NCI-H526 treated with DMSO at 0.1 percent for 48 hours (cell line): ENCODE measurements around the gene CCM2.

Source experiments
- DNase-seq: peaks from one replicate; lab custom pipeline; 2025; lab: John Stamatoyannopoulos, UW

The CCM2 gene

DNA sequence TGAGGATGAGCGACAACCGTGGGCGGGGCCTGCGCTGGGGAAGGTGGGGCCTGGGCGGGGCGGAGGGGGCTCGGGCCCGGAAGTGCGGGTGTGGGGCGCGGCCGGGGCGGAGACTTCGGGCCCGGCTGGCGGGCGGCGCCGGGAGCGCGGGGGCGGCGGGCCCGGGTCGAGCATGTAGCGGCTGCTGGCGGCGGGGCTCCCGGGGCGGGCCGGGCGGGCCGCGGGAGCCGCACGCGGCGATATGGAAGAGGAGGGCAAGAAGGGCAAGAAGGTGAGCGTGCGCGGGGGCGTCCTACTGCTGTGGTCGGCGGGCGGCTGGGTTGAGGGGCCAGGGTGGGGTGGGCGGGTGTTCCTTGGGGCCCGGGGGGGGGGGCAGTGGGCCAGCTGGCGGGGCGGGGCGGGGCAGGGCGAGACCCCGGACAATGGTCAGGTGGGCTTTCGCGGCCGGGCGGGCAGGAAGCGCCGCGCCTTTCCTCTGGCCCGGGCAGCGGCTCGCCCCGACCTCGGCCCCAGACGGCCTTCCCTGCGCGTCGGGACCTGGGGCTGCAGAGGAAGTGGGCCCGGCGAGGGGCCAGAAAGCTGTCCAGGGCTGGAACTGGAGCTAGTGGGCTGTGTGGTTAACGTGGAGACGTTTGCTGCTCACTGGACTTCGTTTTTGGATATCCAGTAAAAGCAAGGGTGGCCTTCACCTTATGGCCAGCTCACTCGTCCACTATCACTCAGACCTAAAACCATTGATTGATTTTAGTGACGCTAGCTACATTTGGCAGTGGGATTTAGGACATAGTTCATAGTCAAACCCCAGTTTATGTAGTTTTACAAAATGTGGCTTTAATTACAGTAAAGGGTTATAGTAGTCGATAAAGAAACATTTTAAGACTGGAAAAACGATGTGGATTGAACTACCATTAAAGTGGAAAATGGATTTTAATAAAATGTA lies at the start of gene CCM2:
TSS of gene CCM2 (plus strand) at position 109 of the 940 bp plus-strand sequence. CDS start at position 242, 133 bp downstream.
- DNase-seq, result no peak

DNA sequence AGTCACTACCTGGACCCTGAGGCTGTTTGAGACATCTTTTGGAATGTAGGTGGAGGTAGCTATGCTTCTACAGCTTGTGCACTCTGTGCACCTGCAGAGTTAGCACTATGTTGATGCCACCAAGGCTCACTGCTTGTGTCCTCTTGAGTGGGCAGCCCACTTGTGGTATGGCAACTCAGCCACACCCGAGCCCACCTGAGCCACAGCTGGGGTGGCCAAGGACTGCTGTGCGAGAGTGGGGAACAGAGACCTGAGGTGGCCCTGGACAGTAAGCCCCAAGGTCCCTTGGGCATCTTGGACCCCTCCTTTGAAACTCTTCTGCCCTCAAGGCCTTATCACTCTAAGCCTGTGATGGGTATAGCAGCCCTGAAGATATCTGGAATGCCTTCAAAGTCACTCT lies 46.8 kb upstream of the CCM2 start:
- no peak for DNase-seq

DNA sequence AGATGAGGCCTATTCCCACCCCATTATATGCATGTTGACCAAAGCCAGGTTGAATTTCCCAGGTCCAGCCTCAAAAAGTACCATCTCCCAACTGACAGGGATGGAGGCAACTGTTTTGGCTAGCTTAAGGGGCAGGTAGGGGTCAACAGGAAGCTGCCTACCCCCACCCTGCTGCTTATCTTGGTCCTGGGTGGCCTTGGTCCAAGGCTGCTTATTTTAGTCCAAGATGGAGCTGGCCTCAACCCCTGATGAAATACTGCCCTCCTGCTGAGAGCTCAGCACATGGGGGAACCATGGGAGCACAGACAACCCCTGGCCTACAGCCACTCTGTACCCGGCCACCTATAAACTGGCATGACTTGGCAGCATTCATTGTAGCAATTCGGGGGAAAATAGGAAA lies 44.3 kb upstream of the CCM2 start:
- DNase-seq, result no peak

DNA sequence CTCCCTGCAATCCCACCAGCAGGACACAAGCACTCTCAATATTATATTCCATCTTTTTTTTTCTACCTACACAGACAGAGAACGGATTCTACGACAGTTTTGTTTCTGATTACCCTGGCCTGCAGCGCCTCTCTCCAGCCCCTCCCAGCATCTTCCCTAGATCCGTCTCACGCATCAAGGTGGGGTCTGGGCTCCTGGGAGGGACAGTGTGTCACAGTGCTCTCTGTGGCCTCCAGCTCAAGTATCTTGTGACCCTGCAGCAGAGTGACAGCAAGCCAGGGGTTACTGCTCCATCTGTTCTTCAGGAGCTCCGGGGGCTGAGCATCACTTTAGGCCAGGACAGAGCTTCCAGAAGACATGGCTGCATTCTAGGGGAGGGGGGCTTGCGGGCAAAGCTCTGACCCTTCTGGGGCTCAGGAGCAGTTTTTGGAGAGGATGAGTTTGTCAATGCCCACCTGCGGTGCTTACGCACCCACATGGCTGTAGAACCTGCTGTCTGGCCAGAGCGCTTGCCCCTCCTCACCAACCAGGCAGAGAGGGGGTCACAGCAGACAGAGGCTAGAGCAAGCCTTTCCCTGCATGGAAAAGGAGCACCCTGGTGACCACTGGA lies 43.7 kb upstream of the CCM2 start:
- DNase-seq, result no peak

DNA sequence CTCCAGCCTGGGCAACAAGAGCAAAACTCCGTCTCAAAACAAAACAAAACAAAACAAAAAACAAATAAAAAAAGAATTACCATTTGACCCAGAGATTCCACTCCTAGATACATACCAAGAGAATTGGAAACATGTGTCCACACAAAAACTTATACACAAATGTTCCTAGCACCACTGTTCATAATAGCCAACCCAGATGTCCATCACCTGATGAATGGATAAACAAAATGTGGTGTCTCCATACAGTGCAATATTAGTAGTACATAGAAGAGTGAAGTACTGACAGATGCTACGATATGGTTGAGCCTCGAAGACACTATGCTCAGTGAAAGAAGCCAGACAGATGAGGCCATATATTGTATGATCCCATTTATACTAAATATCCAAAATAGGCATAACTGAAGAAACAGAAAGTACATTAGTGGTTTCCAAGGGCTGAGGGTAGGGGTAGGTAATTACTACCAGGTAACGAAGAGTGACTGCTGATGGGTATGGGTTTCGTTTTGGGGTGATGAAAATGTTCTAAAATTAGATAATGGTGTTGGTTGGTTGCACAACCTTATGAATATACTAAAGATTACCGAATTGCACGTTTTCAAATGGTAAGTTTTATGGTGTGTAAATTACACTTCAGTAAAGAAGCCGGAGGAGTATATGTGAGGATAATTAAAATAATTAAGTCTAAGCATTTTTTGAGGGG lies 41.2 kb upstream of the CCM2 start:
- DNase-seq, result no peak

DNA sequence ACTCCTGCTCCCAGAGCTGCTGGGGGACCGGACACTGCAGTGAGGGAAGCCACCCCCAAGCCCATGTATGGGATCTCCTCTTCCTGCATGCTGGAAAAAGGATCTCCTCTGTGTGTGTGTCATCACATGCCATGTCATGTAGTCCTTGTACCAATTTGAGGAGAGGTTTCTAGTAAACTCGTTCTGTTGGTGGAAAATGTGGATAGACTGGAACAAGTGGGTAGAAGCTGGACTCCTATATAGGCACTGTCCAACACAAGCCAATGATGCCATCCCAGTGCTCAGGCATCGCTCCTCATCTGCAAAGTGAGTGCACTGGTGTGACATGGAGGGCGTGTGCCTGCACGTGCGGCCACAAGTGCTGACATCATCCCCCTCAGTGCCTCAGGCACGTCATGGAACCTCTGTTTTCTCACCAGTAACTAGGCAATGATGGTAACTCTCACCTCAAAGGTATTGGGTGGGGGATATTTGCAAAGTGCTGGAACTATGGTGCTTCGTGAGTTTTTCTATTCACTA lies 40.5 kb upstream of the CCM2 start:
- DNase-seq, result no peak

DNA sequence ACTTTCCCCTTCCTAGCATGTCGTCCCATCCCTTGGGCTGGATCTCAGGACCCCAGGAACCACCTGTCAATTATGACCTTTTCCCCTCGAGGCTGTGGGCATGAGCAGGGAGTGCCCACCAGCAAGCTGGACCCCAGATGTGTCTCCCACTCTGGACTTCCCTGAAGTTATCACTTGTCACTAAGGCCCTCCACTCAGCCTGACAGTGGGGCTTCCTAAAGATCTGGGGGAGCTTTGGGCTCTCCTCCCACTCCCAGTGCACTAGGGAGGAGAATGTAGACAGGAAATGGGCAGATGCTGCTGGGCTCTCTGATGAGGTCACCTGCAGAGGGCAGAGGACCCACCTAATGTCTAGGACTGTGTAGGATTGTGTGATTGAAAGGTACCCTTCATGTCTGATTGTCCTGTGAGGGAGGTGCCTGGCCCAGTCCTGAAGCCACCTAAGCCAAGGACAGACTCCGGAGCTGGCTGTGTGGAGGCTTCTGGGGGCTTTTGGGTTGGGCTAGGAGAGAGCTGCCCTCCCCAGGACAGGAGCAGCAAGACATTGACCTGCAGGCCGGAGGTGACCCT lies 39.9 kb upstream of the CCM2 start:
- DNase-seq, result no peak

DNA sequence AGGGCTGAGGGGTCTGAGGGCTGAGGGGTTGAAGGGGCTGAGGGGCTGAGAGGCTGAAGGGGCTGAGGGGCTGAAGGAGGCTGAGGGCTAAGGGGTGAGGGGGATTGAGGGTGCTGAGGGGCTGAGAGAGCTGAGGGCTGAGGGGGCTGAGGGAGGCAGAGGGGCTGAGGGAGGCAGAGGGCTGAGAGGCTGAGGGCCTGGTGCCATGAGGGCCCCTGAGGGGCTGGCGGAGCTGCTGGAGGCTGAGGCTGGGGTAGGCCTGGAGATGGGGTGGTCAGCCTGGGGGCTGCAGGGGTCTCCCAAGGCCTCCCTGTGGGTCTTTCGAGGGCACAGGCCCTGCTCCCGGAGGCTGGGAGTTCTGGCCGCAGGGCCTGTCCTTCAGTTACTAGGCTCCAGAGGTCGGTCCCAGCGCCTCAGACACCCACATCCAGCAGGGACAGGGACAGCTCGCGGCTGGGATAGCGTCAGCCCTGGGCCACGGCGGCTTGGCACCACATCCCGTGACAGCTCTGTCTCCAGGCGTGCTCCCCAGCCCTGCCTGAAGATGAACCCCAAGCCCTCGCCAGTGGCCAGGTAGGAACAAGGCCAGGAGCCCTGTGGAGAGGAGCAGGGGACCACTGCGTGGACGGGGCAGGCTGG lies 38.0 kb upstream of the CCM2 start:
- no peak for DNase-seq

DNA sequence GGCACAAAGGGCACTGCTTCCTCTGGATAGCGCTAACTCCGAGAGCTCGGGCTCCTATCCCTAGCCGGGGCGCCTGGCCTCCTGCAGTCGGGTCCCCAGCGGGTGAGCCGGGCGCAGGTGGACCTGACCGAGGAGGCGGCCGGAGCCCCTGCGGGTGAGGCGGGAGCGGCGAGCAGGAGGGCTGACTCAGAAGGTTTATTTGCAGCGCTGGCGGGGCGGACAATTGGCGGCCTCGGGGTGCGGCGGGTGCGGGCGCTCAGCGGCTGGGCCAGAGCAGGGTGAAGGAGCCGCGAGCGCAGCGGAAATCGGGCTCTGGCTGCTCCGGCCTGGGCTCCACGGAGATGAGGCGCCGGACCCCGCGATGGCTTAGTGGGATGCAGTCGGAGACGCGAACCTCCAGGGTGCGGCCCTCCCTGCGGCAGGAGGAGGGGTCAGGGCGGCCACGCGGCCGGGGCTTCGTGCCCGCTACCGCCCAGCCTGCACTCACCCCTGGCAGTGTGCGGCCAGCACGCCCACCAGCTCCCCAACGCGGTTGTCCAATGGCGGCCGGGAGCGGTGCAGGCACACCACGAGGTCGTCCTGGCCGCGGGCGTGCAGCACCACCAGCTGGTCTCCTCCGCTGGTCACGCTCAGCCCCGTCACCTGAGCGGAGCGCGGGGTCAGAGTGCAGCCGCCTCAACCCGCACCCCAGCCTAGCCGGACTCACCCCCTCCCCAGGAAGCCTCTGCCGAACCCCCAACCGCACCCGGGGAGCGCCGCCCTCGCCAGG lies 37.3 kb upstream of the CCM2 start:
- DNase-seq, result no peak

DNA sequence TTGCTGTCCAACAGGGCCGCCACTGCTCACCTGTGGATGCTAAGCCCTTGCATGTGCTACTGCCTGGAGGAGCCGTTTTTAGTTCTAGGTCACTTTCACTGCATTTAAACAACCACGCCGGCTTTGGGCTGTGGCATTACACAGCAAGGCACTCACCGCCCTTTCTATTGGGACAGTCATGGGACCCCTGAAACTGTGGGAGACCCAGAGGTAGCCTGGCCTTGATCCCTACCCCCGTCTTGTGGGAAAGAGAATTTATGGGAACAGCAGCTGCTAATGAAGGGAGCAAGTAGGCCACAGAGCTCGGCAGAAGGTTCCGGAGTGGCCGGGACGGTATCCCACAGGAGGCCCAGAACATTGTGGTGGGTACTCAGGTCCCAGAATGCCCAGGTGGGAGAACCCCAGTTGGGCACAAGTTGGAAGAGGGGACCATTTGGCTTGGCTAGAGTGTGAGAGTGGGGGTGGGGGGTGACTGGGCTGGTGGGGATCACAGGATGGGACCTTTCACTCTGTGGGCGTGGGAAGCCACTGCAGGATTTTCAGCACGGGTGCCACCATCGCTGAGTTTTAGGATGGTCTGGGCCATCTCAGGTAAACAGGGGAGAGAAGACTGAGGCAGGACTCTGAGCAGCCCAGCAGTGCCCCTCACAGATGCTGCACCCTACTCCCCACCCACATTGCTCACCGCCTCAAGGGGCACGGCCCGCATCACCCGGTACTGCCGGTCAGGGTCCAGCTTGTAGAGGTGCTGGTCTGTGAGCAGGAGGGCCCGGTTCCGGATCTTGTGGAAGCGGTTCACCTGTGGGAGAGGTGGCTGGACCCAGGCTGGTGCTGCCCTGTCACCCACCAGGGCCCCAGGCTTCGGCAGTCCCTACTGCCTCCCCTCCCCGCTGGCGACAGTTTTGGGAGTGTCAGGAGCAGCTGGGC lies 36.4 kb upstream of the CCM2 start:
- DNase-seq, result no peak

DNA sequence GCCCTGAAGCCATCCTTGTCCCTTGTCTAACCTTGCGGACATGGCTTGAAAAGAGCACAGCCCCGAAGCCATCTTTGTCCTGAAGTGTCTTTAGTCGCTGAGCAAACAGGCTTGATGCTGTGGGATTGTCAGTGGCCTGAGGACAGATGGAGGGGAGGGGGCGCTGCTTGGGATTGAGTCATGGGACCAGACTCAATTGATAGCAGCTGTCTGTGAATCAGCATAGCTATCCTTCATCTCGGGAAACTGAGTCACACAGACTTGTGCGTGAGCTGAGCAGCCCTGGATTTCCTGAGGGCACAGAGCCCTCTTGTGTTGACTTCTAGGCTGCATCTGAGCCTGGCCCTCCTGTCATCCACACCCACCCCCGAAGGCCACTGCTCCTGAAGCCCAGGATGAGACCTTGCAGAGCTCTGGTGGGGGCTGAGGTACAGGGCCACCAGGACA lies 35.6 kb upstream of the CCM2 start:
- no peak for DNase-seq

DNA sequence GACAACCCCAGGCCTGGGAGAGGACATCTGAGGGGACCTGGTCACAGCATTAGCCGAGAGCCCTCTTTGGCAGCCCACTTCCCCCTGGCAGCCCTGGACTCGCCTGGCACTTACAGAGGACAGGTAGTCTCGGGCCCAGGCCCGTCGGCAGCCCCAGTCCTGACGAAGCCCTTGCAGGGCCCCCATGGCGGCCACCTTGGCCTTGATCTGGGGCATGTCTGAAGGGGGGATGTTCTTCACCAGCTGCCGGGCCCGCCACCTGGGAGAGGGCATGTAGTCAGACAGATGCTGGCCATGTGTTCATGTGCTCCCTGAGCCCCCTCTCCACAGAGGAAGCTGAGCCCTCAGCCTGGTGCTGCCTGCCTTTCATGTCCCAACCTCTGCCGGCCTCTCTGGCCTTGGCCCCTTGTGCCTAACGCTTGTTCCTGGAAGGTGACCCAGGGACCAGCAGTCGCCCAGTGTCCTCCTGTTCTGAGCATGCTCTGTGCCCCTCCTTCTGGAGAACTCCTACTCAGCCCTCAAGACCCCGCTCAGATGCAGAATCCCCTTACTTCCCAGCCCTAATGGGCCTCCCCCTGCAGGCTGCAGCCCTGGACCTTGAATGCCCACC lies 35.1 kb upstream of the CCM2 start:
- no peak for DNase-seq

DNA sequence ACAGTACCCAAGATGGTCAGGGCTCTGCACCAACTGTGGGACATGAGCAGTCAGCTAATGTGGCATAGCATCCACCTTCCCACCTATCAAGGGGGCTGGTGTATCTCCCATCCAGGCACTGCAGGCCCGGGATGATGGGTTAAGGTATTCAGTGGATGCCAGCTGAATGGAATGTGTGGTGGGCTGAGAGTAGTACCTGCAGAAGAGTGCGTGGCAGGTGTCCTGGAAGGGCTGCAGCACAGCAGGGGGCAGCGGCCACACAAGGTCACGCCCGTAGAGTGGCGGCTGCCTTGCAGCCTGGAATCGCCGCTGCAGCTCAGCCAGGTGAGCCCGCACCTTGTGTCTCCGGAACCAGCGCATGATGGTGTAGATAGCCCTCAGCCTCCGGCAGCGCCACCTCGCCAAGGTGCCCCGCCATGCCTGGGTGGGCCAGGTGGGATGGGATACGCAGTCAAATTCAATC lies 34.5 kb upstream of the CCM2 start:
- no peak for DNase-seq

DNA sequence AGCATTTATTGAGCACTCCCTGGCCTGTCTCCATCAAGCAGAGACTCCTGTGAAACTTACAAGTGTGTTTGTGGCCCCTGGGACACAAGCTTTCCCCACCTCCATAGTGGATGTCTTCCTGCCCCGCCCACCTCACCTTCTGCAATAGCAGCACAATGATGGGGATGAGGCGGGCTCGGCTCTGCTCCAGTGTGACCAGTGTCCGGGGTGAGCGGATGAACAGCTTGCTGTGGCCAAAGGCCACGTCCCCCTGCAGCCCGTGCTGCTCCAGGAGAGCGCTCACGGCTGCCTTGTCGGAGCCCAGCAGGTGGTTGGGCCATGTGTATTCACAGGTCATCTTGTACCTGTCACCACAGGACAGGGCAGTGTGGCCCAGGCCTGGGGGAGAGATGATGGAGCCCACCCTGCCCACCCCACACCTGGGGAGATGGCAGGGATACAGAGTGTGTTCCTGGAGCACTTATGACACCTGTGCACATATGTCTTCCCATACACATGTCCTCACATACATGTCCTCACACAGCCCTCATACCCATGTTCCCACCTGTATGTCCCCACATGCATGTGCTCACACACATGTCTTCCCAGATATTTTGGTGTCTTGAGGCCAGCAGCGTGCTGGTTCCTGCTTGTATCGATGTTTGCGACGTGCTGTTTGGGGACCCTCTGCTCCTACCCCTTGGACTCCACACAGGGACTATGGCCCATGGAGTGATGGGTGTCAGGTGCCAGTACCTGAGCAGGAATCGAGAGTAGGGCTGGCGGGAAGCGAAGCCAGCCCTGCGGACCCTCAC lies 33.9 kb upstream of the CCM2 start:
- DNase-seq, result no peak

DNA sequence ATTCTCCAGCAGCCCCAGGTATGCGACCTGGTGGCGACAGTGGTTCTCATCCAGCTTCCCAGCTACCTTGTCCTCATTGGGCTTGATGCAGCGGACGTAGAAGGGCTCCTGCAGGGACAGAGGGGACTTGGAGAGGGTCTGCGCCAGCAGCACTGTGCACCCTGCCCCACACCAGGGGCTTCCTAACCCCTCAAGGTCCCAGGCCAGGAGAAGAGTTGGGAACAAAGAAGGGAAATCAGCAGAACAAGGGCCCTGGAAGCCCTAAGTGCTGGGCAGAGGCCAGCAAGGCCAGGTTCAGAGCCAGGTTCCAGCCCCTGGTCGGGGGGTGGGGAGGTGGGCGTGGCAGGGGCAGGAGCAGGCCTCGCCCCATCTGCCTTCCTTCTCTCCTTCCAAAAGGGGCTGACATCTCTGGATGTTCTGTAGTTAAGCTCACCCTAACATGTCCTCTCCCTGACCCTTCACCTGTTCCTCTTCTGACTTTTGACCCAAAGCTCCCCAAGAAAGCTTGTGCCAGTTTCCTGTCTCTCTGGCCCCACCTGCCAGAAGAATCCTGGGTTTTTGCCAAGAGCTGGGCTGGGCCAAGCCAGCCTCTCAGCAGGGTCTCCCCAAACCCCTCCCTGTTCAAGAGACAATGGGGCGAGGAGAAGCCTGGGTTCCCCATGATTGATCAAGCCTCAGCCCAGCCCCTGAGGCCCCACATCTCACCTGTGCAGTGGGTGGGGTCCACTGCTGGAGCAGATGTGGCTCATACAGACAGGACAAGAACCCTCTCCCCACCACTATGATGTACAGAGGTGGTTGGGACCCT lies 33.1 kb upstream of the CCM2 start:
- no peak for DNase-seq

DNA sequence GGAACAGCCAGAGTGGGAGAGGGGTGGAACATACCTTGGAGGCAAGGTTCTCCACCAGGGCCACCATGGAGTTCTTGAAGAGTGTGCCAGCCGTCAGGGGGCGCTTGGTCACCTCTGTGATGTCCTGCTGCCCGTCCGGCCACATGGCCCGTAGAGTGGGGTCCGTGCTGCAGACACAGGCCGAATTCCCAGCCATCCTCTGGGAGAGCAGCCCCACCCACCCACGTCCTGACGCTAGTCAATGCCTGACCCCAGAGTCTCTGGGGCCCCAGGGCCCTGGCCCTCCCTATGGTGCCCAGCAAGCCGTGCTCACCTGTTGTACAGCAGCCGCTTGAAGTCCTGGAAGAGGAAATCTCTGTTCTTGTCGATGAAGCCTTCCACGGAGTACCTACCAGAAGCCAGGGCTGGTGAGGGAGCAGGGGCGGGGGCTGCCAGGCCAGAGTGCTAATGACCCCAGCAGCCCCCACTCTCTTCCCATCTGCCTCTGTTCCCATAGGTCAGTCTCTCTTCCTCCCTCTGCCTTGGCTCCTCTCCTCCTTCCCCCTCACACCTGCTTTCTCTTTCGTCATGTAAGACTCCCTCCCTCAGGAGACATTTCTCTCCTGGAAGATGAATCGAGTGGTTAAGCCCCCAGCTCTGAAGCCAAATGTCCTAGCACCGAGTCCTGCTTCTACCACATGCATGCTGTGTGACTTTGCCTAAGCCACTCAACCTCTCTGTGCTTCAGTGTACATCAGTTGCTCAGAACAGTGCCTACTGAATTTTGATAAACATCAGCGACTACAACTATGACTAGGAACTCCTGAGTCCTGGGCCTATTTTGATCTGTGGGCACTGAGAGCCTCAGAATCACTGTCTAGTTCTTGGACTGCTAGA lies 32.2 kb upstream of the CCM2 start:
- no peak for DNase-seq
